Muscle layer of duodenum (tissue), 2 donors: ENCODE measurements around the gene HIVEP3.
"Not testable (repeated sequence)": the region's sequence is repeated elsewhere in the genome, so short reads cannot be mapped to it uniquely, and the experiment has no call there.

Experiments
- H3K27ac ChIP-seq: one replicate; pipeline ENCODE4 v1.7.0; 2013; ENCODE audit warnings: mild to moderate bottlenecking, low read length
- H3K27me3 ChIP-seq: one replicate; pipeline ENCODE4 v1.7.0; 2013; ENCODE audit warnings: low read depth, mild to moderate bottlenecking, control low read depth, low read length
- H3K36me3 ChIP-seq, 2 donors: one replicate each; pipeline ENCODE4 v1.7.0; 2013; ENCODE audit warnings: low read length in 2 of 2, control low read depth in 1 of 2, mild to moderate bottlenecking in 1 of 2; ENCODE audit not compliant: insufficient read depth in 2 of 2, control insufficient read depth in 1 of 2
- H3K4me1 ChIP-seq, 2 donors: one replicate each; pipeline ENCODE4 v1.7.0; 2013; ENCODE audit warnings: low read length in 2 of 2, mild to moderate bottlenecking in 2 of 2, control low read depth in 1 of 2, moderate library complexity in 1 of 2; ENCODE audit not compliant: insufficient read depth in 2 of 2, control insufficient read depth in 1 of 2
- H3K4me3 ChIP-seq, 2 donors: one replicate each; pipeline ENCODE4 v1.7.0; 2013; ENCODE audit warnings: low read length in 2 of 2, low read depth in 1 of 2, mild to moderate bottlenecking in 1 of 2
- H3K9me3 ChIP-seq, 2 donors: one replicate each; pipeline ENCODE4 v1.7.0; 2013; ENCODE audit warnings: low read length in 2 of 2, control low read depth in 1 of 2, mild to moderate bottlenecking in 1 of 2; ENCODE audit not compliant: control insufficient read depth in 1 of 2
- donor health status: healthy.

Gene HIVEP3

DNA sequence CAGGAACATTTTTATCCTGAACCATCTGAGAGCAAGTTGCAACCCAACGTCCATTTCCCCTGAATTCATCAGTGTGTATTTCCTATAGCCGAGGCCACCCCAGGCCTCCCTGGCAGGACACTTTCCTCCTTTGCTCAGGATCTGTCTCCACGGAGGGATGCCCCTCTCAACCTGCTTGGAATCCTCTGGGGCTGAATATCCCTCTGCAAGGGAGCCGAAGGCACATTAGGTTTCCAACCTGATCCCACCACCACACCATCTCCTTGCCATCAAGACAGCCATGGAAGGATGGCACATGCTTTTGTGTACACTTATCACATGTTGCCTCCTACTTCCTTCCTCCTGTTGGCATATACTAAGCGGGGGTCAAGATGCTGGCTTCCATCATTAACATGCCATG lies 359.4 kb downstream of the HIVEP3 start:
- H3K9me3 ChIP-seq, result no peaks in the 10 kb centered on the region
- H3K27me3 ChIP-seq, result no peaks in the 10 kb centered on the region
- no peaks in the 10 kb centered on the region for H3K36me3 ChIP-seq
- no peaks in the 10 kb centered on the region for H3K4me1 ChIP-seq
- no peak overlapping the region for H3K4me3 ChIP-seq
- H3K27ac ChIP-seq, result no peak overlapping the region

DNA sequence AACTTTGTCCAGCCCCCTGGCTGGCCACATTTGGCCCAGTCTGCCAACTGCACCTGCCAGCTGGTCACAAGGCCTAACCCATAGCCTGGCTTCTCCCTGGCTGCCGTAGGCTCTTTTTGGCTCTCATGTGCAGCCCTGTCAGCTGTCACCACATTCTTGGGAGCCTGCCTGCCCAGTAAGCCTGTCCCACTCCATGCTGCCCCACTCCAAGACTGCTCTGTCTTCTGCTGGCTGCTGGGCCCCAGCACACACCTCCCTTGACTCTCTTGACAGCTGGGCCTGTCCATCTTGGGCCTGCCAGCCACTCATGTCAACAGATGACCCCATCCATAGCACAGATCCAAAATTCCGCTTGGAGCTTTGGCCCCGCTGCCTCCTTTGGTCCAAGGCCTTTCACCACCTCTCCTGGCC lies 360.0 kb downstream of the HIVEP3 start:
- Histone ChIP-seq H3K36me3 (no peaks in the 10 kb centered on the region), H3K27ac (no peak overlapping the region), H3K27me3 (no peaks in the 10 kb centered on the region), H3K9me3 (no peaks in the 10 kb centered on the region), H3K4me3 (no peak overlapping the region), H3K4me1 (no peaks in the 10 kb centered on the region)

DNA sequence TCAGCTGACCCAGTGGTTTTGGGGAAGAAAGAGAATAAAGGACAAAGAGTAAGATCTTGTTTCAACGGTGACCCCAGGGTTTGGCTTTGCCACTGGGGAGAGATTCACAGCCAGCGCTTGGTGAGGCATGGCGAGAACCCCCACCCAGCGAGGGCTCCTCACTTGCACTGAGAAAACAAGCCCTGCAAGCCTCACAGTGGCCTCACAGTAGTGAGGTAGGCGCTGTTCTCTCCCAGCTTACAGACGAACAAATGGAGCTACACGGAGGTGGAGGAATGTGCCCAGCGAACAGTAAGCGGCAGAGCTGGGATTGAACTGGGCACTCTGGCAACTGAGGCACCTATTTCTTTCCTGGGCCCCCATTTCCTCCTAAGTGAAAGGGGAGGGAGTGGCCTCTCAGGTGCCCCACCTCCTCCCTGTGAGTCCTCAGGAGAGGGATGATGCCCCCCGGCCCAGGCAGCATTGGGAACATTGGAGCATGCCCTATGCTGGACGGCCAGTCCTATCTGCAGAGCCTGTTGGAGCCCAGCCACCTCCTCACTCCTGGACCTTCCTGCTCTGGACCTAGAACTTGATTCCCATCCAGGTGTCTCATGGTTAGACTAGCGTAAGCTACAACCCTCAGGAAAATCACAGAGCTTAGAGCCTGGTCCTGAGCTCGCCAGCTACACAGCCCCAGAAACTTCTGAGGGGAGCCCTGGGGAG lies 360.8 kb downstream of the HIVEP3 start:
- Histone ChIP-seq H3K9me3 (no peaks in the 10 kb centered on the region), H3K27me3 (no peaks in the 10 kb centered on the region), H3K27ac (no peak overlapping the region), H3K4me1 (no peaks in the 10 kb centered on the region), H3K36me3 (no peaks in the 10 kb centered on the region), H3K4me3 (no peak overlapping the region)

DNA sequence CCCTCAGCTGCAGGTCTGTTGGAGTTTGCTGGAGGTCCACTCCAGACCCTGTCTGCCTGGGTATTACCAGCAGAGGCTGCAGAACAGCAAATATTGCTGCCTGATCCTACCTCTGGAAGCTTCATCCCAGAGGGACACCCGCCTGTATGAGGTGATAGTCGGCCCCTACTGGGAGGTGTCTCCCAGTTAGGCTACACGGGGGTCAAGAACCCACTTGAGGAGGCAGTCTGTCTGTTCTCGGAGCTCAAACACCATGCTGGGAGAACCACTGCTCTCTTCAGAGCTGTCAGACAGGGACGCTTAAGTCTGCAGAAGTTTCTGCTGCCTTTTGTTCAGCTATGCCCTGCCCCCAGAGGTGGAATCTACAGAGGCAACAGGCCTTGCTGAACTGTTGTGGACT lies 364.0 kb downstream of the HIVEP3 start:
- H3K27ac ChIP-seq, H3K9me3 ChIP-seq, H3K27me3 ChIP-seq, H3K4me3 ChIP-seq, H3K4me1 ChIP-seq, H3K36me3 ChIP-seq: not testable (repeated sequence)

DNA sequence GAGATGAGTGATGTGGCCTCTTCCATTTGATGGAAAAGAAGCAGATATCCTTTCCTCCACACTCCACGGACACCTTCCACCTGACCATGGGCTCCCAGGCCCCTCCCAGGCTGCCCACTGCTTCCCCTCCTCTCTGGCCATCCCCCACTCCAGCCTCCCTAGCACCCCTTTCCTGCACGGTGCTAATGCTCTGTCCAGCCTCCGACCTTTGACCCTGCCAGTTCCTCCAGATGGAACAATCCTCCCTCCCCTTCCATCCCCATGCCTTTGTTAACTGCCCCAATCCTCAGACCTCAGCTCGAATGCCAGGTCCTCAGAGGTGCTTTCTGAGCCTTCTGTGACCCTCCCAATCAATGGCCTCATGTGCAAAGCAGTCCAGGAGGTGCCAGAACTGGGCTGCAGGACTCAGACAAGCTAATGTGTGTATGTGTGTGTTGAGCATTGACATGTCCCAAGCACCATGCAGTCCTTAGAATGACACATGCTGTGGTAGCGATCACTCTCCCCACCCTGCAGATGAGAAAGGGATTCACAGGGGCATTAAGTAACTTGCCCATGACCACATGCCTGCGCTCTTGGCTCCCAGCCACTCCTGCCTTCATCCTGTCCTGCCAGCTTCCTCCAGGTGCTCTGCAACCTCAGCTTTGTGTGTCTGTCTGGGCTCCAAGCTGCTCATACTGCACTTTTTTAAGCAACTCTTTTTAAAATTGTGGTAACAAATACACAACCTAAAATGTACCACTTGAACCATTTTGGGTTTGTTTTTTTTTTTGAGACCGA lies 370.8 kb downstream of the HIVEP3 start:
- Histone ChIP-seq H3K4me1 (no peaks in the 10 kb centered on the region), H3K27ac (no peak overlapping the region), H3K4me3 (no peak overlapping the region), H3K9me3 (no peaks in the 10 kb centered on the region), H3K27me3 (no peaks in the 10 kb centered on the region), H3K36me3 (peaks cover 0 to 5% of the 10 kb centered on the region in 2 donors)

DNA sequence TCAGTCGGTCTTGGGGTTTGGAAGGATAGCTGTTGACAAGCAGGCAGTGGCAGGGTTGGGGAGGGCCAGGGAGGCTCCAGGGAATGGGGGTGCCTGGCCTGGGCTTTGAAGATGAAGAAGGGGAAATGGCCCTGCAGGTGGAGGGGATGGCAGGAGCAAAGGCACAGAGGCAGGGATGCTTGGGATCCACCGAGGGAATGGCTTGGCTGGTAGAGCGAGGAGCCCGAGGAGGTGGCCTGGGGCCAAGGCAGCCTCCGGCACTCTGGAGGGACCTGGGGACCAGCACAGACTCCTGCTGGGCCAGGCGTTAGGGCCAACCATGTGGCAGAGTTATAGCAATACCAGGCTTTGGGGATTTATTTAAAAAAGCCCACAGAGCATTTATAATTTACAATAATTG lies 371.4 kb downstream of the HIVEP3 start:
- no peak overlapping the region for H3K4me3 ChIP-seq
- H3K27me3 ChIP-seq, result no peaks in the 10 kb centered on the region
- H3K4me1 ChIP-seq, result no peaks in the 10 kb centered on the region
- H3K36me3 ChIP-seq, result peaks cover 0 to 5% of the 10 kb centered on the region in 2 donors
- no peak overlapping the region for H3K27ac ChIP-seq
- no peaks in the 10 kb centered on the region for H3K9me3 ChIP-seq

DNA sequence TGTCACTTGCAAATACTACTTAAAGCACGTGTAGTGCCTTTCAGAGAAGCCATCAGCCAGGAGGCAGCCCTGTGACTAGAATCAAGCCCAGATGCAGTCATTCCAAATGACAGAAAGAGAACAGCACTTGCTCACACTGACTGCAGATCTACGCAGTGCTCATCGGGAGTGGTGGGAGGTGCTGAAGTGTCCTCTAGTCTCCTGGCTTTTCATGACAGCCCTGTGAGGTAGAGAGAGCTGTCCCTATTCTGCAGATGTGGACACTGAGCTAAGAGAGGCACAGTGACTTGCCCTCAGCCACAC lies 371.9 kb downstream of the HIVEP3 start:
- no peak overlapping the region for H3K4me3 ChIP-seq
- no peaks in the 10 kb centered on the region for H3K4me1 ChIP-seq
- H3K27me3 ChIP-seq, result no peaks in the 10 kb centered on the region
- no peak overlapping the region for H3K27ac ChIP-seq
- no peaks in the 10 kb centered on the region for H3K9me3 ChIP-seq
- peaks cover 0 to 5% of the 10 kb centered on the region in 2 donors for H3K36me3 ChIP-seq

DNA sequence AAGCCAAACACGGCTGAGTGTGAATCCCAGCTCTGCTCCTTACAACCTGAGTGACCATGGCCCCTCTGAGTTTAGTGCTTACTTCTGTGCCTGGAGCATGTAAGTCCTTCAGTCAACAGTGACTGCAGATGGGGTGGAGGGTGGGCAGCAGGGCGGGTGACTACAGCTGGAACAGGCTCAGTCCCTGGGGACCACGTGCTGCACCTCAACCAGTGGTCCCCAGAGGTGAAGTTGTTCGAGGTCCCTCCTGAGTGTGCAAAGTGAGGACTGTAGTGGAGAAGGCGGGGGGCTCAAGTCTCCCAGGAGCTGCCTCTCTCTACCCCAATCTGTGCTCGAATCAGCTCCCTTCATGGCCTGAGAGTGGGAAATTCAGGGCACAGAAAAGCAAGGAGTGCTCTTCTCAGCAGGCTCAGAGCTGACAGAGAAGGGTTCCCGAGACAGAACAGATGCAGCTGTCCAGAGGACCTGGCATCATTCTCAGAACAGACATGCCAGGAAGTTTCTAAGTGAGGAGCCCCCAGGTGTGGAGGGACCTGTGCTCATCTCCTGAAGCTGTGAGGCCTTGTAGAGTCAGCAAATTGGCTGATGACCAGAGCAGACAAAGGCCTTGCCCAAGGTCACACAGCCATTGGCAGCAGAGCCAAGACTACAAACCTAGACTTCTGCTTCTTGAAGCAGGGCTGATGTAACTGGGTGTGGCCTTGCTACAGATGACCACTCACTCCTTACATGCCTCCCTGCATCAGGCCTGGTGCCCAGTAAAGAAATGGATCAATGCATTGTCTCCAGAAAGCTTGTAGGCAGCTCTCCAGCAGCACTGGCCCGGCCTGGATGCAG lies 372.5 kb downstream of the HIVEP3 start:
- H3K36me3 ChIP-seq, result peaks cover 0 to 5% of the 10 kb centered on the region in 2 donors
- no peaks in the 10 kb centered on the region for H3K4me1 ChIP-seq
- H3K27me3 ChIP-seq, result no peaks in the 10 kb centered on the region

DNA sequence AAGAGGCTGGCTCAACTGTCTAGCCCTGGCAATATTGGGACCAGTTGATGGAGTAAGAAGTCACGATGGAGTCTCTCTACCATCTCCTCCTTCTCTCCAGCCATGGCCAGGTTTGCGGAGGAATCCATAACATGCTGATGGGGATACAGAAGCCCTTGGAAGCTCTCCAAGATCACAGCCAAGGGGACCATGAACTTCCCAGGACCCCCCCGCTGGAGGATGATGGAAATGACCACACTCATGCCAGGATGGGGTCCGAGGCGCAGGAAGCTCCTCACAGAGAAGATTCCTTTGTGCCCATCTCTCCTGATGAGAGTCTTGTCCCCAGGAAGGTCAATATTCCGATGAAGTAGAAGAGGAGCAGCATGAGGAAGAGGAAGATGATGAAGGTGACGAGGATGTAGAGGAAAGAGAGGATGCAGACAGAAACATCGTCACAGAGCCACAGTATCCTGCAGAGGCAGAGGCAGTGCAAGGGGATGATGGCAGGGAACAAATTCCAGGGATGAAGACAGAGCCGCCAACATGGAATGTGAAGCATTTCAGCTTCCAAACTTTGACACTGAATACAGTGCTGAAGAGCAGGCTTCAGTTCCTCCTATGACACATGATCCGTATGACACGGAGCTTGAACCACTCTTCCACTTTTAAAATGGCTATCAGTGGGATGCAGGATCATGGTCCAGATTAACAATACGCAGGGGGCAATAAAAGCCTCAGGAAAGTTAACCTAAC lies 376.4 kb downstream of the HIVEP3 start:
- Histone ChIP-seq H3K4me3 (no peak overlapping the region), H3K4me1 (peaks cover 0 to 11% of the 10 kb centered on the region in 2 donors), H3K36me3 (peaks cover 0 to 5% of the 10 kb centered on the region in 2 donors), H3K27ac (no peak overlapping the region), H3K9me3 (no peaks in the 10 kb centered on the region), H3K27me3 (no peaks in the 10 kb centered on the region)

More for the DNA sequence above, 372.5 kb downstream of the HIVEP3 start:
- Histone ChIP-seq H3K4me3 (no peak overlapping the region), H3K27ac (no peak overlapping the region), H3K9me3 (no peaks in the 10 kb centered on the region)

DNA sequence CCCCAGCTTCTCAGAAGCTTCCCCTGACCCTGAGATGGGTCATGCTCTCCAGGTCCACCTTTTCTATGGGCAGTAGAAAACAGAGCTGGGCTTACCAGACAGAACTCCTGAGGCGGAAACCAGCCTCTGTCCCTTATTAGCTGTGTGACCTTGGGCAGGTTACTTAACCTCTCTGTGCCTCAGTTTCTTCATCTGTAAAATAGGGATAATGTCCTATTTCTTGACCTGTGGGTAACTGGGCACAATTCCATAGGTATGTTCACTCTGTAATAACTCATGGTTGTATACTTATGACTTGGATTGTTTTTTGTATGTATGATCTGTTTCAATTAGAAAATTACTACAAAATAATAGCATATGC lies 377.1 kb downstream of the HIVEP3 start:
- H3K36me3 ChIP-seq, result peaks cover 0 to 5% of the 10 kb centered on the region in 2 donors
- H3K27ac ChIP-seq, result no peak overlapping the region
- no peaks in the 10 kb centered on the region for H3K9me3 ChIP-seq
- H3K4me1 ChIP-seq, result peaks cover 0 to 15% of the 10 kb centered on the region in 2 donors
- no peak overlapping the region for H3K4me3 ChIP-seq
- no peaks in the 10 kb centered on the region for H3K27me3 ChIP-seq
